ENCODE measurements around the gene GSTP1.

DNA sequence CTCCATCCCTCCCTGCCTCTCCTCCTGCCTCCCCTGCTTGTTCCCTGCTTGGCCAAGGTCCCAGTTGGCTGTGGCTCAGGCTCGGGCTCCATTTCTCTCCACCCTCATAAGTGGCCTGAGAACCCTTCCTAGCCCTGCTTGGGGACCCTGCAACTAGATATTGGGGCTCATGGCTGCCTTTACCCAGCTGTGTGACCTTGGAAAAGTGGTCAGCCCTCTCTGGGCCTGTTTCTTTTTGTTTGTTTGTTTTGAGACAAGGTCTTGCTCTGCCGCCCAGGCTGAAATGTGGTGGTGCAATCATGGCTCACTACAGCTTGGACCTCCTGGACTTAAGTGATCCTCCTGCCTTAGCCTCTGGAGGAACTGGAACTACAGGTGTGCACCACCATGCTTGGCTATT lies 40.0 kb upstream of the GSTP1 start:
- TF ChIP-seq, protein P1, sequence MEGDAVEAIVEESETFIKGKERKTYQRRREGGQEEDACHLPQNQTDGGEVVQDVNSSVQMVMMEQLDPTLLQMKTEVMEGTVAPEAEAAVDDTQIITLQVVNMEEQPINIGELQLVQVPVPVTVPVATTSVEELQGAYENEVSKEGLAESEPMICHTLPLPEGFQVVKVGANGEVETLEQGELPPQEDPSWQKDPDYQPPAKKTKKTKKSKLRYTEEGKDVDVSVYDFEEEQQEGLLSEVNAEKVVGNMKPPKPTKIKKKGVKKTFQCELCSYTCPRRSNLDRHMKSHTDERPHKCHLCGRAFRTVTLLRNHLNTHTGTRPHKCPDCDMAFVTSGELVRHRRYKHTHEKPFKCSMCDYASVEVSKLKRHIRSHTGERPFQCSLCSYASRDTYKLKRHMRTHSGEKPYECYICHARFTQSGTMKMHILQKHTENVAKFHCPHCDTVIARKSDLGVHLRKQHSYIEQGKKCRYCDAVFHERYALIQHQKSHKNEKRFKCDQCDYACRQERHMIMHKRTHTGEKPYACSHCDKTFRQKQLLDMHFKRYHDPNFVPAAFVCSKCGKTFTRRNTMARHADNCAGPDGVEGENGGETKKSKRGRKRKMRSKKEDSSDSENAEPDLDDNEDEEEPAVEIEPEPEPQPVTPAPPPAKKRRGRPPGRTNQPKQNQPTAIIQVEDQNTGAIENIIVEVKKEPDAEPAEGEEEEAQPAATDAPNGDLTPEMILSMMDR (IDR thresholded peaks at IDR 0.05): no peak
- TF ChIP-seq POLR2A (IDR thresholded peaks at IDR 0.05): no peak

All from upper lobe of left lung (tissue), 4 donors.